HepG2 (cell line): Measurements from ENCODE around the gene PTS. TPM values are rescaled to one million over a fixed set of nuclear protein-coding genes. Genes with fewer than 3 reads are reported as not detected.

Source experiments
- CREB3 ChIP-seq: sonication (generic); formaldehyde crosslinking; IDR thresholded peaks from 2 replicates; pipeline ENCODE4 v1.5.0; 2020; ENCODE audit warnings: missing genetic modification reagents
- E2F1 ChIP-seq: sonication (generic); formaldehyde crosslinking; IDR thresholded peaks from 2 replicates; pipeline ENCODE4 v1.5.0; 2020; ENCODE audit warnings: missing genetic modification reagents
- E2F5 ChIP-seq: sonication (generic); formaldehyde crosslinking; conservative IDR thresholded peaks from 2 replicates; pipeline ENCODE4 v1.4.0; 2020; ENCODE audit warnings: missing genetic modification reagents
- HBP1 ChIP-seq: IDR thresholded peaks from 2 replicates; pipeline ENCODE4 v1.6.1; 2016; ENCODE audit warnings: low read depth, control low read depth
- NCOA5 ChIP-seq: sonication (generic); formaldehyde crosslinking; IDR thresholded peaks from 2 replicates; pipeline ENCODE4 v1.4.0; 2020; ENCODE audit warnings: missing genetic modification reagents
- NR2F6 ChIP-seq, 2 experiments: IDR thresholded peaks; 2 replicates each; pipeline ENCODE4 v1.6.1; 2016; ENCODE audit warnings: antibody characterized with exemption in 1 of 2, mild to moderate bottlenecking in 1 of 2
- PREB ChIP-seq: sonication (generic); formaldehyde crosslinking; IDR thresholded peaks from 2 replicates; pipeline ENCODE4 v1.4.0; 2020; ENCODE audit warnings: missing genetic modification reagents
- TFAP4 ChIP-seq: sonication (generic); IDR thresholded peaks from 2 replicates; pipeline ENCODE4 v1.6.1; 2016; ENCODE audit warnings: low read depth, borderline replicate concordance
- ZFX ChIP-seq: sonication (generic); formaldehyde crosslinking; IDR thresholded peaks from 2 replicates; pipeline ENCODE4 v1.4.0; 2020; ENCODE audit warnings: mild to moderate bottlenecking, low read depth, missing genetic modification reagents, moderate library complexity
- ZMYM2 ChIP-seq: sonication (generic); formaldehyde crosslinking; IDR thresholded peaks from 2 replicates; pipeline ENCODE4 v1.8.0; 2022; ENCODE audit warnings: mild to moderate bottlenecking, missing genetic modification reagents
- ZMYM4 ChIP-seq: sonication (generic); formaldehyde crosslinking; IDR thresholded peaks from 2 replicates; pipeline ENCODE4 v1.8.1; 2023; ENCODE audit warnings: mild to moderate bottlenecking, missing genetic modification reagents
- ZNF143 ChIP-seq: sonication (generic); formaldehyde crosslinking; IDR thresholded peaks from 2 replicates; pipeline ENCODE4 v1.4.0; 2020; ENCODE audit warnings: missing genetic modification reagents
- ZNF44 ChIP-seq: sonication (generic); formaldehyde crosslinking; IDR thresholded peaks from 2 replicates; pipeline ENCODE4 v1.5.1; 2020; ENCODE audit warnings: mild to moderate bottlenecking, missing genetic modification reagents
- ZNF558 ChIP-seq: sonication (generic); formaldehyde crosslinking; IDR thresholded peaks from 2 replicates; pipeline ENCODE4 v1.9.0; 2022; ENCODE audit warnings: mild to moderate bottlenecking, missing genetic modification reagents, borderline replicate concordance
- ZNF570 ChIP-seq: sonication (generic); formaldehyde crosslinking; IDR thresholded peaks from 2 replicates; pipeline ENCODE4 v1.4.0; 2020; ENCODE audit warnings: mild to moderate bottlenecking, missing genetic modification reagents, borderline replicate concordance
- ZNF576 ChIP-seq: sonication (generic); formaldehyde crosslinking; IDR thresholded peaks from 2 replicates; pipeline ENCODE4 v1.4.0; 2020; ENCODE audit warnings: mild to moderate bottlenecking, missing genetic modification reagents
- ZNF687 ChIP-seq: sonication (generic); formaldehyde crosslinking; IDR thresholded peaks from 2 replicates; pipeline ENCODE4 v1.5.1; 2020; ENCODE audit warnings: mild to moderate bottlenecking, missing genetic modification reagents, moderate library complexity
- ZNF724P ChIP-seq: sonication (generic); formaldehyde crosslinking; IDR thresholded peaks from 2 replicates; pipeline ENCODE4 v1.8.0; 2022; ENCODE audit warnings: missing genetic modification reagents, borderline replicate concordance
- ZNF878 ChIP-seq: sonication (generic); formaldehyde crosslinking; IDR thresholded peaks from 2 replicates; pipeline ENCODE4 v1.8.1; 2023; ENCODE audit warnings: mild to moderate bottlenecking, missing genetic modification reagents, moderate library complexity
- polyA plus RNA-seq, 8 experiments: library from polyadenylated mRNA; depleted of rRNA in 3 of 8; stranded (reverse) in 7 of 8; unstranded in 1 of 8; fragments of >200 nt; fragmentation: Illumina TruSeq in 4 of 8; extraction: Trizol in 4 of 8; gene quantifications; 2 replicates each; pipeline versions ENCODE4 v1.2.1 to v1.2.3, GENCODE V29; 2011 to 2016; ENCODE audit warnings: low read depth in 4 of 8, missing spikeins in 1 of 8, mixed read lengths in 1 of 8; ENCODE audit not compliant: insufficient read depth in 1 of 8
- total RNA-seq, 5 experiments: library from RNA; depleted of rRNA; stranded (reverse); fragments of >200 nt; fragmentation: Illumina TruSeq; extraction: Trizol; gene quantifications; 2 replicates each; pipeline ENCODE4 v1.2.3, GENCODE V29; 2016; ENCODE audit warnings: low read depth in 1 of 5

The PTS gene
- total and polyA plus RNA-seq, 2 of the 13 experiments (the other 11 are each of a cell fraction or from before 2014, with no cell fraction given), result 33.6 to 49.3 TPM

- TF ChIP-seq ZNF576 (peak; percentile 74; the same call in 1 of the 2 replicates), ZNF558 (CRISPR knock-in tag) (no peak), CREB3 (CRISPR knock-in tag) (no peak), NR2F6 (IDR thresholded peaks at IDR 0.05) (no peak), NR2F6 (CRISPR knock-in tag; IDR thresholded peaks at IDR 0.05) (no peak), NCOA5 (CRISPR knock-in tag) (no peak), E2F5 (CRISPR knock-in tag) (no peak), E2F1 (CRISPR knock-in tag) (no peak), ZNF724P (CRISPR knock-in tag) (no peak), ZNF44 (CRISPR knock-in tag) (no peak), ZMYM4 (CRISPR knock-in tag) (no peak), TFAP4 (no peak), ZMYM2 (CRISPR knock-in tag) (no peak), HBP1 (CRISPR knock-in tag) (no peak), ZNF143 (CRISPR knock-in tag) (no peak), PREB (no peak), ZNF687 (CRISPR knock-in tag) (peak; percentile 43), ZNF878 (CRISPR knock-in tag) (no peak), ZNF570 (CRISPR knock-in tag) (no peak), ZFX (CRISPR knock-in tag) (peak; percentile 43; the same call in 1 of the 2 replicates)
These were observed 3.9 kb upstream of the PTS start (continued) for GRCh38 chr11:112222303-112222702.
